K562 (cell line): ENCODE results near the gene INHA. TPM values are rescaled to one million over a fixed set of nuclear protein-coding genes. Genes with fewer than 3 reads are reported as not detected.

Experiments
- CBX3 ChIP-seq, 2 experiments: IDR thresholded peaks; 1 replicate in 1 of 2; 2 replicates in 1 of 2; pipeline ENCODE4 v1.6.1; 2012; ENCODE audit warnings: inconsistent platforms in 2 of 2, low read length in 2 of 2, borderline replicate concordance in 1 of 2, control low read depth in 1 of 2
- CXXC5 ChIP-seq: fragments of 250-450 bp; sonication (Bioruptor Pico); IDR thresholded peaks from 2 replicates; pipeline ENCODE4 v1.8.0; 2022; ENCODE audit warnings: inconsistent platforms, mild to moderate bottlenecking, moderate library complexity
- ETV6 ChIP-seq, 3 experiments: fragments of 150-350 bp in 1 of 3; sonication (generic) in 1 of 3; formaldehyde crosslinking in 1 of 3; IDR thresholded peaks; 2 replicates each; pipeline versions ENCODE4 v1.6.1 to v1.8.0; 2014 to 2022; ENCODE audit warnings: borderline replicate concordance in 2 of 3, low read depth in 2 of 3, antibody characterized with exemption in 1 of 3, low read length in 1 of 3, mild to moderate bottlenecking in 1 of 3, missing genetic modification reagents in 1 of 3
- SIX5 ChIP-seq, 2 experiments: IDR thresholded peaks; 2 replicates each; pipeline ENCODE4 v1.6.1; 2011; ENCODE audit warnings: low read length in 2 of 2, borderline replicate concordance in 1 of 2, low read depth in 1 of 2, mild to moderate bottlenecking in 1 of 2, moderate library complexity in 1 of 2; ENCODE audit not compliant: insufficient read depth in 1 of 2
- SPI1 ChIP-seq: IDR thresholded peaks from 2 replicates; pipeline ENCODE4 v1.6.1; 2011; ENCODE audit warnings: low read depth, low read length, control low read depth, borderline replicate concordance
- TBL1XR1 ChIP-seq, 2 experiments: IDR thresholded peaks; 2 replicates each; pipeline ENCODE4 v1.6.1; 2012; ENCODE audit warnings: improper control_type of control experiment in 2 of 2, low read length in 2 of 2, mild to moderate bottlenecking in 1 of 2
- ZFX ChIP-seq: sonication (generic); formaldehyde crosslinking; IDR thresholded peaks from 2 replicates; pipeline ENCODE4 v1.8.0; 2022; ENCODE audit warnings: mild to moderate bottlenecking, missing genetic modification reagents, moderate library complexity
- ZKSCAN8 ChIP-seq: fragments of 200-800 bp; sonication (Bioruptor generic); IDR thresholded peaks from 2 replicates; pipeline ENCODE4 v1.6.1; 2016; ENCODE audit warnings: missing genetic modification characterization, missing compliant biosample characterization
- polyA plus RNA-seq, 8 experiments: library from polyadenylated mRNA; depleted of rRNA in 4 of 8; stranded (reverse) in 5 of 8; unstranded in 3 of 8; fragments of >200 nt; fragmentation: Nextera tagmentation in 2 of 8; fragmentation: Illumina TruSeq in 1 of 8; extraction: Ambion mirVana in 2 of 8; extraction: Trizol in 1 of 8; gene quantifications; 2 replicates each; pipeline versions ENCODE4 v1.2.1 to v1.2.3, GENCODE V29; 2011 to 2014; ENCODE audit warnings: inconsistent platforms in 1 of 8, missing spikeins in 1 of 8
- total RNA-seq, 7 experiments: library from RNA; depleted of rRNA in 6 of 7; stranded (reverse); fragments of >200 nt in 6 of 7; fragmentation: Illumina TruSeq in 2 of 7; extraction: Trizol in 2 of 7; gene quantifications; 2 replicates each; pipeline versions ENCODE4 v1.2.1 to v1.2.3, GENCODE V29; 2011 to 2021; ENCODE audit warnings: low replicate concordance in 1 of 7
- TF ChIP-seq, protein P1 (sequence below), 2 experiments: IDR thresholded peaks; 2 replicates each; pipeline ENCODE4 v1.6.1; 2012; ENCODE audit warnings: improper control_type of control experiment in 2 of 2, low read depth in 2 of 2, low read length in 2 of 2, borderline replicate concordance in 1 of 2
- TF ChIP-seq, protein P2 (sequence below): fragments of 250-450 bp; sonication (Bioruptor Pico); IDR thresholded peaks from 2 replicates; pipeline ENCODE4 v1.4.0; 2020; ENCODE audit warnings: borderline replicate concordance
- TF ChIP-seq, protein P3 (sequence below): sonication (generic); formaldehyde crosslinking; IDR thresholded peaks from 2 replicates; pipeline ENCODE4 v1.8.0; 2022; ENCODE audit warnings: mild to moderate bottlenecking, missing genetic modification reagents
- TF ChIP-seq, protein P4 (sequence below), 2 experiments: fragments of 450-650 bp; conservative IDR thresholded peaks; 2 replicates each; pipeline ENCODE4 v1.6.1; 2017; ENCODE audit warnings: mild to moderate bottlenecking in 2 of 2, moderate library complexity in 2 of 2

Gene INHA
- total and polyA plus RNA-seq, 9 of the 15 experiments (the other 6 are each of a cell fraction or from before 2014, with no cell fraction given): 0.07 to 1.9 (median 0.40) TPM

DNA sequence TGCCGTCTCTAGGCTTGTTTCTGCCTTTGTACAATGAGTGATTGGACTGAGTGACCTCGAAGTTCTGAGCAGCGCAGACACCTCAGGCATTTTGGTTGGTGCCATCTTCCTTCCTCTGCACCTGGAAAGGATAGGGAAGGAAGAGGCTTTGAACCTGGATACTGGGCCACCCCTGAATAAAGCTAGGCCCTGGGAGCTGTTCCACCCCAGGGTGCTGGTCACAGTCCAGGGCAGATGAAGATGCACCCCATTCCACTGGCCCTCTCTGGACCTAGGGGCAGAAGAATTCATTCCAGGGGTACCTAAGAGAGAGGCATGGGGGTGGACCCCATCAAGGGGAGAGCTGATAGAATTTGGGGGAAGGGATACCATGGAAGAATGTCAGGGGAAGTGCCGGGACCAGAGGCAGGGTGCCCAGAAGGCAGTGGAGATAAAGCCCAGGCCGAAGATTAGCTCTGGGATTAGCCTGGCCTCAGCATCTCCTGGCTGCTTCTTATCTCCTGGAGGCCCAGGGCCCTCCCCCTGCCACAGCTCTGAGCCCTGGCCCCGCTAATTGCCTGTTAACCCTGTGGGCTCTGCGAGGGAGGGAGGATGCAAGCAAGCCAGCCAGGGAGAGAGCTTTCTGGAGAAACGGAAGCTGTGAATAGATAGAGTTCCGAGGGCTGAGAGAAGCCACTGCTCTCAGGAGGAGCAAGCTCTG lies 46.4 kb upstream of the INHA start (continued):
- peak; percentile 52 for TF ChIP-seq ZFX (CRISPR knock-in tag)
- TF ChIP-seq ZKSCAN8 (CRISPR knock-in tag): peak; percentile 58; the same call in 1 of the 2 replicates
- TF ChIP-seq, protein P1, sequence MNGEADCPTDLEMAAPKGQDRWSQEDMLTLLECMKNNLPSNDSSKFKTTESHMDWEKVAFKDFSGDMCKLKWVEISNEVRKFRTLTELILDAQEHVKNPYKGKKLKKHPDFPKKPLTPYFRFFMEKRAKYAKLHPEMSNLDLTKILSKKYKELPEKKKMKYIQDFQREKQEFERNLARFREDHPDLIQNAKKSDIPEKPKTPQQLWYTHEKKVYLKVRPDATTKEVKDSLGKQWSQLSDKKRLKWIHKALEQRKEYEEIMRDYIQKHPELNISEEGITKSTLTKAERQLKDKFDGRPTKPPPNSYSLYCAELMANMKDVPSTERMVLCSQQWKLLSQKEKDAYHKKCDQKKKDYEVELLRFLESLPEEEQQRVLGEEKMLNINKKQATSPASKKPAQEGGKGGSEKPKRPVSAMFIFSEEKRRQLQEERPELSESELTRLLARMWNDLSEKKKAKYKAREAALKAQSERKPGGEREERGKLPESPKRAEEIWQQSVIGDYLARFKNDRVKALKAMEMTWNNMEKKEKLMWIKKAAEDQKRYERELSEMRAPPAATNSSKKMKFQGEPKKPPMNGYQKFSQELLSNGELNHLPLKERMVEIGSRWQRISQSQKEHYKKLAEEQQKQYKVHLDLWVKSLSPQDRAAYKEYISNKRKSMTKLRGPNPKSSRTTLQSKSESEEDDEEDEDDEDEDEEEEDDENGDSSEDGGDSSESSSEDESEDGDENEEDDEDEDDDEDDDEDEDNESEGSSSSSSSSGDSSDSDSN (IDR thresholded peaks at IDR 0.05; ENCODE audit: borderline replicate concordance in 1 of 2, low read depth in 2 of 2, low read length in 2 of 2): peak in 1 of 2 experiments; percentile 86; a peak in 2 of 4 replicates
- TF ChIP-seq ETV6 (IDR thresholded peaks at IDR 0.05; ENCODE audit: borderline replicate concordance in 1 of 2, low read depth in 2 of 2, low read length in 1 of 2): 0 out of 4 replicates have a peak, but pooled peaks of 1 of the 2 experiments have one; percentile 49
- no peak for TF ChIP-seq ETV6 (CRISPR knock-in tag; IDR thresholded peaks at IDR 0.05; ENCODE audit: borderline replicate concordance)
- TF ChIP-seq TBL1XR1 (IDR thresholded peaks at IDR 0.05; ENCODE audit: low read length in 2 of 2): peak in 1 of 2 experiments; percentile 80; a peak in 2 of 4 replicates
- TF ChIP-seq, protein P2, sequence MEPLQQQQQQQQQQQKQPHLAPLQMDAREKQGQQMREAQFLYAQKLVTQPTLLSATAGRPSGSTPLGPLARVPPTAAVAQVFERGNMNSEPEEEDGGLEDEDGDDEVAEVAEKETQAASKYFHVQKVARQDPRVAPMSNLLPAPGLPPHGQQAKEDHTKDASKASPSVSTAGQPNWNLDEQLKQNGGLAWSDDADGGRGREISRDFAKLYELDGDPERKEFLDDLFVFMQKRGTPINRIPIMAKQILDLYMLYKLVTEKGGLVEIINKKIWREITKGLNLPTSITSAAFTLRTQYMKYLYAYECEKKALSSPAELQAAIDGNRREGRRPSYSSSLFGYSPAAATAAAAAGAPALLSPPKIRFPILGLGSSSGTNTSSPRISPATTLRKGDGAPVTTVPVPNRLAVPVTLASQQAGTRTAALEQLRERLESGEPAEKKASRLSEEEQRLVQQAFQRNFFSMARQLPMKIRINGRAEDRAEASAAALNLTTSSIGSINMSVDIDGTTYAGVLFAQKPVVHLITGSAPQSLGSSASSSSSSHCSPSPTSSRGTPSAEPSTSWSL (CRISPR knock-in tag): no peak
- no peak for TF ChIP-seq SIX5 (IDR thresholded peaks at IDR 0.05; ENCODE audit: borderline replicate concordance in 1 of 2, insufficient read depth in 1 of 2, low read depth in 1 of 2, low read length in 2 of 2)
- TF ChIP-seq, protein P3, sequence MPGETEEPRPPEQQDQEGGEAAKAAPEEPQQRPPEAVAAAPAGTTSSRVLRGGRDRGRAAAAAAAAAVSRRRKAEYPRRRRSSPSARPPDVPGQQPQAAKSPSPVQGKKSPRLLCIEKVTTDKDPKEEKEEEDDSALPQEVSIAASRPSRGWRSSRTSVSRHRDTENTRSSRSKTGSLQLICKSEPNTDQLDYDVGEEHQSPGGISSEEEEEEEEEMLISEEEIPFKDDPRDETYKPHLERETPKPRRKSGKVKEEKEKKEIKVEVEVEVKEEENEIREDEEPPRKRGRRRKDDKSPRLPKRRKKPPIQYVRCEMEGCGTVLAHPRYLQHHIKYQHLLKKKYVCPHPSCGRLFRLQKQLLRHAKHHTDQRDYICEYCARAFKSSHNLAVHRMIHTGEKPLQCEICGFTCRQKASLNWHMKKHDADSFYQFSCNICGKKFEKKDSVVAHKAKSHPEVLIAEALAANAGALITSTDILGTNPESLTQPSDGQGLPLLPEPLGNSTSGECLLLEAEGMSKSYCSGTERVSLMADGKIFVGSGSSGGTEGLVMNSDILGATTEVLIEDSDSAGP (CRISPR knock-in tag): no peak
- peak; percentile 65; the same call in 1 of the 2 replicates for TF ChIP-seq SPI1
- peak in 1 of 2 experiments; percentile 46; a peak in 1 of 3 replicates for TF ChIP-seq CBX3 (IDR thresholded peaks at IDR 0.05; ENCODE audit: borderline replicate concordance in 1 of 2, low read length in 2 of 2)
- TF ChIP-seq CXXC5 (CRISPR knock-in tag): peak; percentile 74
- TF ChIP-seq, protein P4, sequence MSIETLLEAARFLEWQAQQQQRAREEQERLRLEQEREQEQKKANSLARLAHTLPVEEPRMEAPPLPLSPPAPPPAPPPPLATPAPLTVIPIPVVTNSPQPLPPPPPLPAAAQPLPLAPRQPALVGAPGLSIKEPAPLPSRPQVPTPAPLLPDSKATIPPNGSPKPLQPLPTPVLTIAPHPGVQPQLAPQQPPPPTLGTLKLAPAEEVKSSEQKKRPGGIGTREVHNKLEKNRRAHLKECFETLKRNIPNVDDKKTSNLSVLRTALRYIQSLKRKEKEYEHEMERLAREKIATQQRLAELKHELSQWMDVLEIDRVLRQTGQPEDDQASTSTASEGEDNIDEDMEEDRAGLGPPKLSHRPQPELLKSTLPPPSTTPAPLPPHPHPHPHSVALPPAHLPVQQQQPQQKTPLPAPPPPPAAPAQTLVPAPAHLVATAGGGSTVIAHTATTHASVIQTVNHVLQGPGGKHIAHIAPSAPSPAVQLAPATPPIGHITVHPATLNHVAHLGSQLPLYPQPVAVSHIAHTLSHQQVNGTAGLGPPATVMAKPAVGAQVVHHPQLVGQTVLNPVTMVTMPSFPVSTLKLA (conservative IDR thresholded peaks at IDR 0.05): peak in 1 of 2 experiments; percentile 54; a peak in 1 of 4 replicates
